Measurements from ENCODE around the gene CD63.

The CD63 gene

GRCh38 chr12:55679691-55680090 lies 49.1 kb downstream of the CD63 start:
- POLR2A ChIA-PET, result no interaction called here
- no peak overlapping the region for H3K4me3 ChIP-seq (ENCODE audit: low read depth, low read length)
- H3K9me3 ChIP-seq (ENCODE audit: control insufficient read depth, insufficient read depth, low read depth, low read length), result no peaks in the 10 kb centered on the region
- H3K36me3 ChIP-seq (ENCODE audit: control insufficient read depth in 2 of 2, insufficient read depth in 1 of 2, low read length in 2 of 2), result no peaks in the 10 kb centered on the region
- CTCF ChIA-PET, result no interaction called here
- H3K27ac ChIP-seq (ENCODE audit: extremely low read depth, low read depth, low read length), result no peak overlapping the region
- no peak for TF ChIP-seq SALL2 (tag by site-specific recombination; IDR thresholded peaks at IDR 0.05; ENCODE audit: borderline replicate concordance)
- no peak for TF ChIP-seq ZNF146 (tag by site-specific recombination; IDR thresholded peaks at IDR 0.05)
- TF ChIP-seq EGR2 (tag by site-specific recombination; IDR thresholded peaks at IDR 0.05; ENCODE audit: low read depth), result no peak
- TF ChIP-seq, protein P1, sequence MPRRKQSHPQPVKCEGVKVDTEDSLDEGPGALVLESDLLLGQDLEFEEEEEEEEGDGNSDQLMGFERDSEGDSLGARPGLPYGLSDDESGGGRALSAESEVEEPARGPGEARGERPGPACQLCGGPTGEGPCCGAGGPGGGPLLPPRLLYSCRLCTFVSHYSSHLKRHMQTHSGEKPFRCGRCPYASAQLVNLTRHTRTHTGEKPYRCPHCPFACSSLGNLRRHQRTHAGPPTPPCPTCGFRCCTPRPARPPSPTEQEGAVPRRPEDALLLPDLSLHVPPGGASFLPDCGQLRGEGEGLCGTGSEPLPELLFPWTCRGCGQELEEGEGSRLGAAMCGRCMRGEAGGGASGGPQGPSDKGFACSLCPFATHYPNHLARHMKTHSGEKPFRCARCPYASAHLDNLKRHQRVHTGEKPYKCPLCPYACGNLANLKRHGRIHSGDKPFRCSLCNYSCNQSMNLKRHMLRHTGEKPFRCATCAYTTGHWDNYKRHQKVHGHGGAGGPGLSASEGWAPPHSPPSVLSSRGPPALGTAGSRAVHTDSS (tag by site-specific recombination; IDR thresholded peaks at IDR 0.05), result no peak
- H3K4me1 ChIP-seq (ENCODE audit: control insufficient read depth, insufficient read depth, low read length), result no peaks in the 10 kb centered on the region

DNA sequence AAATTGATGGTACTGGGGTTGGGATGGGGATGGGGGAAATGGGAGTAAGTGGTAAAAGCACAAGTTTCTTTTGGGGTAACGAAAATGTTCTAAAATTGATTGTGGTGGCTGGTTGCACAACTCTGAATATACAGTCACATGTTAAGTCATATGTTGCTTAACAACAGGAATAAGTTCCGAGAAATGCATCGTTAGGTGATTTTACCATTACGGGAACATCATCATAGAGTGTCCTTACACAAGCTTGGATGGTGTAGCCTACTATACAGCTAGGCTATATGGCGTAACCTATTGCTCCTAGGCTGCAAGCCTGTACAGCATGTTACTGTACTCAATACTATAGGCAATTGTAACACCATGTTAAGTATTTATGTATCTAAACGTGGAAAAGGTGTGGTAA lies 52.1 kb downstream of the CD63 start:
- POLR2A ChIA-PET, result no interaction called here
- Histone ChIP-seq H3K36me3 (ENCODE audit: control insufficient read depth in 2 of 2, insufficient read depth in 1 of 2, low read length in 2 of 2) (no peaks in the 10 kb centered on the region), H3K4me3 (ENCODE audit: low read depth, low read length) (no peak overlapping the region), H3K4me1 (ENCODE audit: control insufficient read depth, insufficient read depth, low read length) (no peaks in the 10 kb centered on the region), H3K9me3 (ENCODE audit: control insufficient read depth, insufficient read depth, low read depth, low read length) (no peaks in the 10 kb centered on the region), H3K27ac (ENCODE audit: extremely low read depth, low read depth, low read length) (no peak overlapping the region)
- TF ChIP-seq ZNF37A (tag by site-specific recombination; IDR thresholded peaks at IDR 0.05), result no peak
- no peak for TF ChIP-seq ZNF514 (tag by site-specific recombination; IDR thresholded peaks at IDR 0.05)
- no peak for TF ChIP-seq ZNF692 (tag by site-specific recombination; IDR thresholded peaks at IDR 0.05)
- no peak for TF ChIP-seq ZBTB48 (tag by site-specific recombination; IDR thresholded peaks at IDR 0.05)
- TF ChIP-seq ZNF10 (tag by site-specific recombination; IDR thresholded peaks at IDR 0.05), result no peak
- TF ChIP-seq ZBTB6 (tag by site-specific recombination; IDR thresholded peaks at IDR 0.05), result no peak
- no peak for TF ChIP-seq ZNF785 (tag by site-specific recombination; IDR thresholded peaks at IDR 0.05)
- TF ChIP-seq ZNF398 (tag by site-specific recombination; IDR thresholded peaks at IDR 0.05), result no peak
- no peak for TF ChIP-seq GLI4 (tag by site-specific recombination; IDR thresholded peaks at IDR 0.05)
- no peak for TF ChIP-seq ZNF18 (tag by site-specific recombination; IDR thresholded peaks at IDR 0.05)
- no peak for TF ChIP-seq ZNF560 (tag by site-specific recombination; IDR thresholded peaks at IDR 0.05; ENCODE audit: borderline replicate concordance)
- TF ChIP-seq GLIS1 (tag by site-specific recombination; IDR thresholded peaks at IDR 0.05), result no peak
- no peak for TF ChIP-seq HOXD13 (CRISPR knock-in tag; IDR thresholded peaks at IDR 0.05; ENCODE audit: borderline replicate concordance)
- no peak for TF ChIP-seq KLF1 (tag by site-specific recombination; IDR thresholded peaks at IDR 0.05)
- no peak for TF ChIP-seq ZBTB49 (tag by site-specific recombination; IDR thresholded peaks at IDR 0.05; ENCODE audit: low read depth)
- CTCF ChIA-PET, result interaction anchor here (0.8 to 3.4 kb wide), 2 partner anchors 20 to 60 kb away, joined by 5 to 16 read pairs; no protein-coding TSS in a partner anchor
